Gastrocnemius medialis (tissue), 4 donors: Measurements from ENCODE around the gene BSPRY. TPM values are rescaled to one million over a fixed set of nuclear protein-coding genes. Genes with fewer than 3 reads are reported as not detected.
A peak's percentile ranks its signal among the peaks of the same experiment; 100 is the strongest.

Experiments
- ATAC-seq, 2 donors: fragments of 150-250 bp; one replicate each; pipeline ENCODE4 v1.9.1; 2016
- DNase-seq, 2 donors: peaks; one replicate each; pipeline ENCODE4 v3.0.0-alpha.2; 2019
- H3K27ac ChIP-seq, 4 donors: fragments of 200-600 bp; sonication (generic); 1 replicate in 1 of 4; 2 replicates in 3 of 4; pipeline ENCODE4 v1.5.1; 2016 to 2018; ENCODE audit warnings: mild to moderate bottlenecking in 2 of 4, moderate library complexity in 1 of 4
- H3K27me3 ChIP-seq, 3 donors: fragments of 200-600 bp; sonication (generic) in 2 of 3; 1 replicate in 1 of 3; 2 replicates in 2 of 3; pipeline versions ENCODE4 v1.5.1 to v1.6.0; 2016 to 2019; ENCODE audit warnings: mild to moderate bottlenecking in 1 of 3, moderate library complexity in 1 of 3
- H3K36me3 ChIP-seq, 2 donors: fragments of 200-600 bp; sonication (generic) in 1 of 2; one replicate each; pipeline ENCODE4 v1.5.1; 2017 to 2018
- H3K4me1 ChIP-seq, 2 donors: fragments of 200-600 bp; sonication (generic) in 1 of 2; one replicate each; pipeline ENCODE4 v1.5.1; 2016 to 2017; ENCODE audit warnings: mild to moderate bottlenecking in 2 of 2
- H3K4me3 ChIP-seq, 4 donors: fragments of 200-600 bp; sonication (generic) in 3 of 4; 1 replicate in 1 of 4; 2 replicates in 3 of 4; pipeline ENCODE4 v1.5.1; 2016 to 2019; ENCODE audit warnings: mild to moderate bottlenecking in 2 of 4
- H3K9me3 ChIP-seq, 3 donors: fragments of 200-600 bp; sonication (generic) in 2 of 3; 1 replicate in 1 of 3; 2 replicates in 2 of 3; pipeline ENCODE4 v1.5.1; 2016 to 2019
- POLR2A ChIP-seq, 2 donors: fragments of 450-650 bp; IDR thresholded peaks; one replicate each; pipeline ENCODE4 v1.6.1; 2017; ENCODE audit warnings: antibody characterized with exemption in 2 of 2, mild to moderate bottlenecking in 2 of 2, moderate library complexity in 2 of 2
- in situ Hi-C, 4 donors: fragments of 200-750 bp; cut with MboI; loops; one replicate each; pipeline versions ENCODE4 v1.15.0 to v1.8.0; 2017; ENCODE audit warnings: low sequenced_read_pairs in 4 of 4
- intact Hi-C: fragments of 100-400 bp; cut with DNase I; formaldehyde crosslinking; loops from one replicate; pipeline ENCODE4 v1.15.1; 2023; ENCODE audit warnings: low total_unique reads
- total RNA-seq, 4 donors: library from RNA; depleted of rRNA; stranded (reverse); fragments of >200 nt; gene quantifications; one replicate each; pipeline versions ENCODE4 v1.1.0 to v1.2.3, GENCODE V29; 2016
- TF ChIP-seq, protein P1 (sequence below), 5 experiments: fragments of 450-650 bp in 3 of 5; fragments of 200-600 bp in 2 of 5; sonication (generic) in 2 of 5; IDR thresholded peaks in 4 of 5; conservative IDR thresholded peaks in 1 of 5; 1 replicate in 4 of 5; 2 replicates in 1 of 5; pipeline ENCODE4 v1.5.1; 2016 to 2019; ENCODE audit warnings: antibody characterized with exemption in 5 of 5, mild to moderate bottlenecking in 3 of 5, moderate library complexity in 3 of 5

Gene BSPRY
- total RNA-seq, 4 donors from 2014 or later, result 0.12 TPM; not detected in 3

DNA sequence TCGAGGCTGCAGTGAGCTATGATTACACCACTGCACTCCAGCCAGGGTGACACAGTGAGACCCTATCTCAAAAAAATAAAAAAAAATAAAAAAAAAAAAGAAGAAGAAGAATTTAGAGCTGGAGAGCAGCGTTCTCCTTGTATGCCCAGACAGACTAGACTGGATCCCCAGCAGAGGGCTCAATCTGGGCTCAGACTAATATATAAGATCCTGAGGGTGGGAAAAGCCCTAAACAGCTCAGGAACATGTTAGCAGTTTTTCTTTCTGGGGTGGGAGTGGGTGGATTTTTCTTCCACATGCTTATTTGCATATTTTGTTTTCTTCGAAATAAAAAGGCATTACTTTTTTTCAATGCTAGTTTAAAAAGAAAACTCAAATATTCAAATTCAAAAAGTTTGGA lies 904 bp upstream of the BSPRY start:
- ATAC-seq, result no peak
- Histone ChIP-seq H3K4me1 (peaks cover 7 to 14% of the 10 kb centered on the region in 2 donors), H3K9me3 (no peaks in the 10 kb centered on the region), H3K27me3 (peaks cover 19 to 38% (median 28%) of the 10 kb centered on the region in 3 donors), H3K36me3 (no peaks in the 10 kb centered on the region), H3K4me3 (no peak overlapping the region), H3K27ac (no peak overlapping the region)
- TF ChIP-seq, protein P1, sequence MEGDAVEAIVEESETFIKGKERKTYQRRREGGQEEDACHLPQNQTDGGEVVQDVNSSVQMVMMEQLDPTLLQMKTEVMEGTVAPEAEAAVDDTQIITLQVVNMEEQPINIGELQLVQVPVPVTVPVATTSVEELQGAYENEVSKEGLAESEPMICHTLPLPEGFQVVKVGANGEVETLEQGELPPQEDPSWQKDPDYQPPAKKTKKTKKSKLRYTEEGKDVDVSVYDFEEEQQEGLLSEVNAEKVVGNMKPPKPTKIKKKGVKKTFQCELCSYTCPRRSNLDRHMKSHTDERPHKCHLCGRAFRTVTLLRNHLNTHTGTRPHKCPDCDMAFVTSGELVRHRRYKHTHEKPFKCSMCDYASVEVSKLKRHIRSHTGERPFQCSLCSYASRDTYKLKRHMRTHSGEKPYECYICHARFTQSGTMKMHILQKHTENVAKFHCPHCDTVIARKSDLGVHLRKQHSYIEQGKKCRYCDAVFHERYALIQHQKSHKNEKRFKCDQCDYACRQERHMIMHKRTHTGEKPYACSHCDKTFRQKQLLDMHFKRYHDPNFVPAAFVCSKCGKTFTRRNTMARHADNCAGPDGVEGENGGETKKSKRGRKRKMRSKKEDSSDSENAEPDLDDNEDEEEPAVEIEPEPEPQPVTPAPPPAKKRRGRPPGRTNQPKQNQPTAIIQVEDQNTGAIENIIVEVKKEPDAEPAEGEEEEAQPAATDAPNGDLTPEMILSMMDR (IDR thresholded peaks at IDR 0.05 in 4 of 5, conservative IDR thresholded peaks at IDR 0.05 in 1 of 5), result no peak
- TF ChIP-seq POLR2A (IDR thresholded peaks at IDR 0.05), result no peak
- intact Hi-C loops (loop anchor here (10.0 kb wide), 1 partner anchor 294 kb away; the partner anchor contains the start of gene ZFP37), in situ Hi-C loops (no loop called here)
- DNase-seq, result no peak

DNA sequence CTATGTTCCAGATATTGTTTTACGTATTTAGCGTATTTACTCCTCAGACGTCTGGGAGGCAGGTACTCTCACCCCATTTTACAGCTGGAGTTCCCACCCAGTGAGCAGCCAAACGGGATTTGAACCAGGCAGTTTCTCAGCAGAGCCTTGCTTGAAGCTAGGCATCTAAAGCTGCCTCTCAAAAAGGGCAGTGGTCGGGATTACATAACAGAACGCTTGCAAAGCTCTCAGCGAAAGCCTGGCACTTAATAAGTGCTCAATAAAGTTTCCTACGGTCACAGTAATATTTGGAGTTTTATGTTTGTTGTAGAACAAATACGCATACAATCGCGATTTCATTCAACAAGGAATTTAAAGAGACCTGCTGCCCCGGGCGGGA lies 286 bp upstream of the BSPRY start:
- H3K4me1 ChIP-seq, result peaks cover 7 to 9% of the 10 kb centered on the region in 2 donors
- intact Hi-C loops, result loop anchor here (10.0 kb wide), 1 partner anchor 294 kb away; the partner anchor contains the start of gene ZFP37
- ATAC-seq, result no peak
- H3K27ac ChIP-seq, result no peak overlapping the region
- H3K4me3 ChIP-seq, result peak overlapping the region in 1 of 4 donors; percentile 55
- in situ Hi-C loops, result no loop called here
- TF ChIP-seq, protein P1 (IDR thresholded peaks at IDR 0.05 in 4 of 5, conservative IDR thresholded peaks at IDR 0.05 in 1 of 5), result no peak
- no peak for TF ChIP-seq POLR2A (IDR thresholded peaks at IDR 0.05)
- peaks cover 19 to 40% (median 28%) of the 10 kb centered on the region in 3 donors for H3K27me3 ChIP-seq
- no peaks in the 10 kb centered on the region for H3K9me3 ChIP-seq
- DNase-seq, result no peak
- no peaks in the 10 kb centered on the region for H3K36me3 ChIP-seq

DNA sequence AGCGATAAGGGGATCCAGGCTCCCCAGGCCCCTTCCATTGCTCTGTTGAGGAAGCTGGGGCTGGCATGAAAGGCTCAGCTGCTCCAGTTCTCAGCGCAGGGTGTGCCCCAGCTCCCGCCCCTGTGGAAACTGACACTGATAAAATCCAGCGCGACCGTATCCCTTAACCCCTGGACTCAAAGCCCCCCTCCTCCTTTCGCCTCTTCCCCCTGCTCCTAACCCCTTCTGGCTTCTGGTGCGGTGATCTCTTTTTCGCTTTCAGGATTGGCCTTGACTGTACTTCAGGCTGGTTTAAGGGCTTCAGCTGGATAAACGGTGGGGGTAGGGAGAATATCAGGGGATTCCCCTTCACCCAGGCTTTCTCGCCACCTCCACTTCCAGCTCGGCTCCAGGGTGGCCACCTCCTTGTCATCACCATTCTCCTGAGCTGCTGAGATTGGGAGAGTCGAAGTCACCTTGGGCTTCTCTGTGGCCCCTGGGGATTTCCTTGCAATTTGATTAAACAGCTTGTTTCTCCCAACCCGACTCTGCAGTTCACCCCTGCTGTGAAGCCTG lies 843 bp downstream of the BSPRY start:
- Histone ChIP-seq H3K36me3 (no peaks in the 10 kb centered on the region), H3K27me3 (peaks cover 21 to 40% (median 28%) of the 10 kb centered on the region in 3 donors), H3K4me1 (peaks cover 7% of the 10 kb centered on the region in 2 donors), H3K4me3 (peak overlapping the region; percentile 24 to 55 (median 32)), H3K9me3 (no peaks in the 10 kb centered on the region), H3K27ac (no peak overlapping the region)
- no peak for ATAC-seq
- in situ Hi-C loops, result no loop called here
- intact Hi-C loops, result no loop called here
- no peak for DNase-seq
- TF ChIP-seq, protein P1 (IDR thresholded peaks at IDR 0.05 in 4 of 5, conservative IDR thresholded peaks at IDR 0.05 in 1 of 5), result no peak
- no peak for TF ChIP-seq POLR2A (IDR thresholded peaks at IDR 0.05)

DNA sequence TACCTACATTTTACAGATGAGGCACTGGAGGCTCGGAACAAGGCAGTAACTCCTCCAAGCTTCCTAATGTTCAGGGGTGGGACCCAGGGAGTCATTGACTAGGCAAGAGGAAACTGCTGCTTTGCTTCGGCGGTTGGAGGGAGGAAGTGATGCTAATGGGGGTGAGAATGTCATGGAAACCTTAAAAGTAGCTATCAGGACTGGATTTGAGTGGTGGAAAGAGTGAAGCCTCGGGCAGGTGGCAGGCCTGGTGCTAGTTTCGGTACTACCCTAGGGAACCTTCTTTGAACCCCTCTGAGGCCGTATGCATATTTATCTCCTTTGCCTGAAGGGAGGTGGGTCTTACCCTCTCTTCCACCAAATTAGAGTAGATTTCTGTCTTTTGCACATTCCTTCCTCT lies 1.6 kb downstream of the BSPRY start:
- ATAC-seq (no peak), DNase-seq (no peak)
- no peaks in the 10 kb centered on the region for H3K36me3 ChIP-seq
- H3K4me1 ChIP-seq, result peaks cover 7% of the 10 kb centered on the region in 2 donors
- H3K27ac ChIP-seq, result no peak overlapping the region
- H3K27me3 ChIP-seq, result peaks cover 21 to 40% (median 28%) of the 10 kb centered on the region in 3 donors
- no peak overlapping the region for H3K4me3 ChIP-seq
- H3K9me3 ChIP-seq, result no peaks in the 10 kb centered on the region
- in situ Hi-C loops (no loop called here), intact Hi-C loops (no loop called here)
- TF ChIP-seq, protein P1 (IDR thresholded peaks at IDR 0.05 in 4 of 5, conservative IDR thresholded peaks at IDR 0.05 in 1 of 5), result no peak
- no peak for TF ChIP-seq POLR2A (IDR thresholded peaks at IDR 0.05)
